HEK293 (cell line): Measurements from ENCODE around the gene ARHGAP45.
A peak's percentile ranks its signal among the peaks of the same experiment; 100 is the strongest.

Experiments
- CTCF ChIA-PET: fragments of 350-600 bp; formaldehyde crosslinking; extraction: SDS; loops from one replicate; lab custom pipeline; 2021; ENCODE audit warnings: antibody characterized with exemption; lab: Yijun Ruan, JAX
- POLR2A ChIA-PET: fragments of 300-600 bp; formaldehyde crosslinking; extraction: SDS; loops from one replicate; lab custom pipeline; 2020; ENCODE audit warnings: antibody characterized with exemption, inconsistent platforms; lab: Yijun Ruan, JAX
- H3K27ac ChIP-seq: fragments of 200-500 bp; sonication (Bioruptor generic); 2 replicates; pipeline ENCODE4 v1.5.1; 2014; ENCODE audit warnings: low read depth, low read length, control low read depth, inconsistent platforms; ENCODE audit errors: extremely low read depth
- H3K36me3 ChIP-seq, 2 experiments: fragments of 200-500 bp in 1 of 2; sonication (Bioruptor generic) in 1 of 2; 1 replicate in 1 of 2; 2 replicates in 1 of 2; pipeline ENCODE4 v1.5.1; 2014 to 2017; ENCODE audit warnings: inconsistent platforms in 2 of 2, low read length in 2 of 2; ENCODE audit not compliant: control insufficient read depth in 2 of 2, insufficient read depth in 1 of 2
- H3K4me1 ChIP-seq: fragments of 200-500 bp; sonication (Bioruptor generic); 2 replicates; pipeline ENCODE4 v1.5.1; 2014; ENCODE audit warnings: mild to moderate bottlenecking, low read length, inconsistent platforms; ENCODE audit not compliant: control insufficient read depth, insufficient read depth
- H3K4me3 ChIP-seq: 2 replicates; pipeline ENCODE4 v1.5.1; 2011; ENCODE audit warnings: low read depth, mild to moderate bottlenecking, control low read depth, low read length, moderate library complexity
- H3K9me3 ChIP-seq: fragments of 200-500 bp; sonication (Bioruptor generic); 2 replicates; pipeline ENCODE4 v1.5.1; 2014; ENCODE audit warnings: low read depth, low read length, inconsistent platforms; ENCODE audit not compliant: control insufficient read depth, insufficient read depth
- MYNN ChIP-seq: fragments of 450-650 bp; formaldehyde crosslinking; IDR thresholded peaks from 2 replicates; pipeline ENCODE4 v1.5.1; 2016; ENCODE audit warnings: missing biosample characterization, missing genetic modification characterization, borderline replicate concordance
- OSR2 ChIP-seq: fragments of 450-650 bp; formaldehyde crosslinking; IDR thresholded peaks from 2 replicates; pipeline ENCODE4 v1.5.1; 2016; ENCODE audit warnings: missing biosample characterization, missing genetic modification characterization
- PRDM6 ChIP-seq: fragments of 450-650 bp; formaldehyde crosslinking; IDR thresholded peaks from 2 replicates; pipeline ENCODE4 v1.5.1; 2017; ENCODE audit warnings: missing biosample characterization, missing genetic modification characterization
- REPIN1 ChIP-seq: fragments of 450-650 bp; formaldehyde crosslinking; IDR thresholded peaks from 2 replicates; pipeline ENCODE4 v1.5.1; 2017; ENCODE audit warnings: missing biosample characterization, missing genetic modification characterization, low read depth
- SALL2 ChIP-seq: fragments of 450-650 bp; formaldehyde crosslinking; IDR thresholded peaks from 2 replicates; pipeline ENCODE4 v1.5.0; 2017; ENCODE audit warnings: missing biosample characterization, mild to moderate bottlenecking, missing genetic modification characterization, borderline replicate concordance
- SP3 ChIP-seq: fragments of 450-650 bp; formaldehyde crosslinking; IDR thresholded peaks from 2 replicates; pipeline ENCODE4 v1.5.1; 2016; ENCODE audit warnings: missing biosample characterization, missing genetic modification characterization
- YY2 ChIP-seq: fragments of 450-650 bp; formaldehyde crosslinking; IDR thresholded peaks from 2 replicates; pipeline ENCODE4 v1.5.1; 2016; ENCODE audit warnings: missing biosample characterization, missing genetic modification characterization
- ZBTB48 ChIP-seq: fragments of 450-650 bp; formaldehyde crosslinking; IDR thresholded peaks from 2 replicates; pipeline ENCODE4 v1.5.1; 2016; ENCODE audit warnings: missing biosample characterization, missing genetic modification characterization
- ZFP3 ChIP-seq: fragments of 450-650 bp; formaldehyde crosslinking; IDR thresholded peaks from 2 replicates; pipeline ENCODE4 v1.5.1; 2016; ENCODE audit warnings: low read depth, missing biosample characterization, missing genetic modification characterization
- ZNF10 ChIP-seq: fragments of 450-650 bp; formaldehyde crosslinking; IDR thresholded peaks from 2 replicates; pipeline ENCODE4 v1.5.1; 2017; ENCODE audit warnings: missing biosample characterization, missing genetic modification characterization
- ZNF133 ChIP-seq: fragments of 450-650 bp; formaldehyde crosslinking; IDR thresholded peaks from 2 replicates; pipeline ENCODE4 v1.5.1; 2016; ENCODE audit warnings: missing biosample characterization, missing genetic modification characterization
- ZNF175 ChIP-seq: fragments of 450-650 bp; formaldehyde crosslinking; IDR thresholded peaks from 2 replicates; pipeline ENCODE4 v1.5.1; 2016; ENCODE audit warnings: missing biosample characterization, missing genetic modification characterization
- ZNF202 ChIP-seq: fragments of 450-650 bp; formaldehyde crosslinking; IDR thresholded peaks from 2 replicates; pipeline ENCODE4 v1.5.1; 2016; ENCODE audit warnings: missing biosample characterization, missing genetic modification characterization, borderline replicate concordance
- ZNF211 ChIP-seq: fragments of 450-650 bp; formaldehyde crosslinking; IDR thresholded peaks from 2 replicates; pipeline ENCODE4 v1.5.1; 2016; ENCODE audit warnings: low read depth, missing biosample characterization, missing genetic modification characterization
- ZNF223 ChIP-seq: fragments of 450-650 bp; formaldehyde crosslinking; IDR thresholded peaks from 2 replicates; pipeline ENCODE4 v1.5.1; 2016; ENCODE audit warnings: missing biosample characterization, missing genetic modification characterization
- ZNF274 ChIP-seq, 2 experiments: fragments of 200-500 bp in 1 of 2; fragments of 450-650 bp in 1 of 2; sonication (Bioruptor generic) in 1 of 2; formaldehyde crosslinking in 1 of 2; IDR thresholded peaks; 2 replicates each; pipeline versions ENCODE4 v1.5.1 to v1.6.1; 2014 to 2016; ENCODE audit warnings: borderline replicate concordance in 1 of 2, inconsistent platforms in 1 of 2, low read length in 1 of 2, missing biosample characterization in 1 of 2, missing genetic modification characterization in 1 of 2
- ZNF292 ChIP-seq: fragments of 450-650 bp; formaldehyde crosslinking; IDR thresholded peaks from 2 replicates; pipeline ENCODE4 v1.5.1; 2016; ENCODE audit warnings: low read depth, missing biosample characterization, missing genetic modification characterization, borderline replicate concordance
- ZNF324 ChIP-seq: fragments of 450-650 bp; formaldehyde crosslinking; IDR thresholded peaks from 2 replicates; pipeline ENCODE4 v1.5.1; 2016; ENCODE audit warnings: missing biosample characterization, missing genetic modification characterization
- ZNF335 ChIP-seq: fragments of 450-650 bp; formaldehyde crosslinking; conservative IDR thresholded peaks from 2 replicates; pipeline ENCODE4 v1.5.1; 2016; ENCODE audit warnings: missing biosample characterization, missing genetic modification characterization
- ZNF350 ChIP-seq: fragments of 450-650 bp; formaldehyde crosslinking; IDR thresholded peaks from 2 replicates; pipeline ENCODE4 v1.5.0; 2017; ENCODE audit warnings: missing biosample characterization, mild to moderate bottlenecking, missing genetic modification characterization
- ZNF362 ChIP-seq: fragments of 450-650 bp; formaldehyde crosslinking; IDR thresholded peaks from 2 replicates; pipeline ENCODE4 v1.5.1; 2016; ENCODE audit warnings: missing biosample characterization, missing genetic modification characterization
- ZNF391 ChIP-seq: fragments of 450-650 bp; formaldehyde crosslinking; IDR thresholded peaks from 2 replicates; pipeline ENCODE4 v1.5.1; 2016; ENCODE audit warnings: low read depth, missing biosample characterization, missing genetic modification characterization, borderline replicate concordance
- ZNF423 ChIP-seq: fragments of 450-650 bp; formaldehyde crosslinking; IDR thresholded peaks from 2 replicates; pipeline ENCODE4 v1.5.1; 2016; ENCODE audit warnings: missing biosample characterization, missing genetic modification characterization
- ZNF426 ChIP-seq: fragments of 450-650 bp; formaldehyde crosslinking; IDR thresholded peaks from 2 replicates; pipeline ENCODE4 v1.5.1; 2017; ENCODE audit warnings: missing biosample characterization, missing genetic modification characterization, mild to moderate bottlenecking, inconsistent platforms, moderate library complexity
- ZNF473 ChIP-seq: fragments of 450-650 bp; formaldehyde crosslinking; IDR thresholded peaks from 2 replicates; pipeline ENCODE4 v1.5.1; 2017; ENCODE audit warnings: missing biosample characterization, missing genetic modification characterization
- ZNF513 ChIP-seq: fragments of 450-650 bp; IDR thresholded peaks from 2 replicates; pipeline ENCODE4 v1.5.1; 2018; ENCODE audit warnings: missing biosample characterization, missing genetic modification characterization
- ZNF585B ChIP-seq: fragments of 450-650 bp; formaldehyde crosslinking; IDR thresholded peaks from 2 replicates; pipeline ENCODE4 v1.5.1; 2016; ENCODE audit warnings: missing biosample characterization, missing genetic modification characterization
- ZNF610 ChIP-seq: fragments of 450-650 bp; formaldehyde crosslinking; IDR thresholded peaks from 2 replicates; pipeline ENCODE4 v1.5.1; 2016; ENCODE audit warnings: missing biosample characterization, missing genetic modification characterization, borderline replicate concordance
- ZNF626 ChIP-seq: fragments of 450-650 bp; sonication (Bioruptor Pico); formaldehyde crosslinking; IDR thresholded peaks from 2 replicates; pipeline ENCODE4 v1.5.1; 2018; ENCODE audit warnings: missing biosample characterization, missing genetic modification characterization, inconsistent platforms
- ZNF776 ChIP-seq: fragments of 450-650 bp; formaldehyde crosslinking; IDR thresholded peaks from 2 replicates; pipeline ENCODE4 v1.5.0; 2017; ENCODE audit warnings: missing biosample characterization, missing genetic modification characterization, borderline replicate concordance
- ZSCAN18 ChIP-seq: fragments of 450-650 bp; formaldehyde crosslinking; IDR thresholded peaks from 2 replicates; pipeline ENCODE4 v1.5.1; 2016; ENCODE audit warnings: missing biosample characterization, missing genetic modification characterization
- ZSCAN30 ChIP-seq: fragments of 450-650 bp; IDR thresholded peaks from 2 replicates; pipeline ENCODE4 v1.5.1; 2018; ENCODE audit warnings: missing biosample characterization, mild to moderate bottlenecking, missing genetic modification characterization, moderate library complexity

ARHGAP45 gene

GRCh38 chr19:1113030-1113985 lies 46.3 kb downstream of the ARHGAP45 start:
- Histone ChIP-seq H3K27ac (no peak overlapping the region), H3K9me3 (no peaks in the 10 kb centered on the region), H3K36me3 (peaks cover 0 to 46% of the 10 kb centered on the region in 2 experiments; a peak in 1 of 3 replicates), H3K4me1 (peaks cover 4% of the 10 kb centered on the region; the same call in 1 of the 2 replicates), H3K4me3 (no peak overlapping the region)
- CTCF ChIA-PET = interaction anchor here (0.6 to 3.9 kb wide), 29 partner anchors 10 to 388 kb away, joined by 3 to 40 read pairs (median 4); partner anchors contain the start of genes CBARP, GPX4 and RNU6-2
- POLR2A ChIA-PET = interaction anchor here (0.5 to 1.7 kb wide), 11 partner anchors 9 to 156 kb away, joined by 3 to 8 read pairs (median 4); partner anchors contain the start of genes ABCA7, CBARP, CIRBP and GPX4
- TF ChIP-seq ZNF362 (tag by site-specific recombination) = no peak
- no peak for TF ChIP-seq ZSCAN30 (tag by site-specific recombination)
- TF ChIP-seq ZBTB48 (tag by site-specific recombination) = no peak
- no peak for TF ChIP-seq ZNF133 (tag by site-specific recombination)
- no peak for TF ChIP-seq ZNF350 (tag by site-specific recombination)
- TF ChIP-seq ZNF391 (tag by site-specific recombination) = no peak
- no peak for TF ChIP-seq ZNF10
- no peak for TF ChIP-seq ZNF585B
- no peak for TF ChIP-seq MYNN (tag by site-specific recombination)
- peak; percentile 90 for TF ChIP-seq SP3 (tag by site-specific recombination)
- TF ChIP-seq ZNF426 = no peak
- TF ChIP-seq ZNF626 (tag by site-specific recombination) = no peak
- TF ChIP-seq ZNF202 (tag by site-specific recombination) = no peak
- TF ChIP-seq ZNF423 (tag by site-specific recombination) = peak; percentile 36; the same call in 1 of the 2 replicates
- TF ChIP-seq PRDM6 (tag by site-specific recombination) = no peak
- TF ChIP-seq OSR2 (tag by site-specific recombination) = no peak
- TF ChIP-seq ZNF776 = no peak
- TF ChIP-seq ZNF292 (tag by site-specific recombination) = no peak
- TF ChIP-seq ZNF223 (tag by site-specific recombination) = no peak
- no peak for TF ChIP-seq REPIN1 (tag by site-specific recombination)
- TF ChIP-seq ZNF211 (tag by site-specific recombination) = no peak
- TF ChIP-seq ZSCAN18 = no peak
- no peak for TF ChIP-seq ZNF473 (tag by site-specific recombination)
- TF ChIP-seq ZNF274 (IDR thresholded peaks at IDR 0.05; ENCODE audit: low read length) = no peak
- no peak for TF ChIP-seq ZNF274 (tag by site-specific recombination; IDR thresholded peaks at IDR 0.05; ENCODE audit: borderline replicate concordance)
- 0 out of 2 replicates have a peak, but pooled peaks have one; percentile 40 for TF ChIP-seq ZNF324 (tag by site-specific recombination)
- no peak for TF ChIP-seq ZNF610 (tag by site-specific recombination)
- no peak for TF ChIP-seq ZFP3
- TF ChIP-seq ZNF175 (tag by site-specific recombination) = no peak
- no peak for TF ChIP-seq SALL2 (tag by site-specific recombination)
- TF ChIP-seq ZNF513 (tag by site-specific recombination) = no peak
- TF ChIP-seq ZNF335 (tag by site-specific recombination) = peak; percentile 31; the same call in 1 of the 2 replicates
- TF ChIP-seq YY2 (tag by site-specific recombination) = no peak
